Measurements from ENCODE around the gene PSMB2.

DNA sequence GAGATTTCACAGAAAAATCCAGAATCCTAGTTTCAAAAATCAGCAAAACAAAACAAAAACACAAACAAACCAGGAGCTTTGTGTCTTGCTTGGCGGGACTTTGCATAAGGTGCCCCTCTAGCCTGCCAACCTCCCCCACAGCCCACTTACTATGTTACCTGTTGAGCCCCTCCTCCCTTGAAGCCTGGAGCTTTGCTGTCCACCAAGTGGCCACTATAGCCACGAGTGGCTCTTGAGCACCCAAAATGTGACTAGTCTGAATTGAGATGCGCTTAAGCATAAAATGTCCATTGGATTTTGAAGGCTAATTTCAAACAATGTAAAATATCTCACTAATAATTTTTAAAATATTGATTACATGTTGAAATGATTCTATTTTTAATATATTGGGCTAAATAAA is 56.0 kb downstream of the PSMB2 start:
- no peak for TF ChIP-seq ZNF274 (IDR thresholded peaks at IDR 0.05; ENCODE audit: low read depth, low read length)
- TF ChIP-seq SUZ12 (IDR thresholded peaks at IDR 0.05; ENCODE audit: extremely low read depth, insufficient read depth, insufficient read length), result no peak
- no peak for TF ChIP-seq YY1 (IDR thresholded peaks at IDR 0.05; ENCODE audit: insufficient read depth, insufficient read length)

Data from NT2/D1 (cell line).